HG03439 (cell line): Measurements from ENCODE around the gene CTIF.

Source experiments
- ATAC-seq: cut with Tn5 transposase; IDR thresholded peaks from one replicate; pipeline ENCODE4 v1.9.1; 2021; ENCODE audit warnings: mild to moderate bottlenecking, moderate library complexity; ENCODE audit not compliant: unreplicated experiment

Gene CTIF

GRCh38 chr18:48573632-48574283, 34.9 kb downstream of the CTIF start:
- no peak for ATAC-seq

DNA sequence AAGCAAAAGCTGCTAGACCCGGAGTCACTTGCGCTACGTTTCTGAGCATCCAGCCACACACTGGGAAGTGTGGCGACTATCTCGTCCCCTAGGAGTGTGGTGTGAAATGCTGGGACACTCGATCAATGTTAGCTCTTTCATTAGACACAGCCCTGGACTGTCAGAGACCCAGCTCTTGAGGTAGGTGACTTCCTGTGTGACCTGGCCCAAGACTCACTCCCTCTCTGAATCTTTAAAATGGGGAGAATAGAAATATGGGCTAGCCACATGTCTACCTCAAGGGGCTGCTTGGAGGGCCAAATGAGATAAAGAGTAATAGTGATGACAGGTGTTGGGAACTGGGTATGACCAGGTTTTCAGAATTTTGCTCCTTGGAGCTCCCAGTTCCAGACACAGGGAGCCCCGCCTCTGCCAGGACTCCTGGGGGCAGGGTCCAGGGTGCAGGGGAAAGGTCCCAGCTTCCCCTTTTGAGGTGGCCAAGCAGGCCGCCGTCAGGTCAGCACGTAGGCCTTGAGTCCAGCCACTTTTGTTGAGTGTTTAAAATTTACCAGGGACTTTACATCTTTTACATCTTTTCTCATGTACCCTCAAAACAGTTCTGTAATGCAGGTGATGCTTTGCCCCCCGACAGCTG, 36.0 kb downstream of the CTIF start:
- no peak for ATAC-seq

DNA sequence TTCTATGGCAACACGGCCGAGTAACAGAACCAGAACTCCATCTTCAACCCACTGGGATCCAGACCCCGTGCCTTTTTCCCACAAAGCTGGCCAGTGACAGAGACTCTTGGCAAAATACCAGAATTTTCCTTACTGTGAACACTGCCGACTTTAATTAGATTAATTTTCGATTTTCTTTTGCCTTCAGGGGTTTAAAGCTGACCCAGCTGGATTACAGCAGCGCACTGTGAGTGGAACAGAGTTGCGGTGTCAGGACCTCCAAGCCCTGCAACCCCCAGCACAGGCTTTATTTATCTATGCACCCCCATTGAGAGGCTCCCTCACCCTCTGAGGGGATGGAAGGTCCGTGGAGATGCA, 36.4 kb downstream of the CTIF start:
- no peak for ATAC-seq

GRCh38 chr18:48575658-48576456, 37.0 kb downstream of the CTIF start:
- ATAC-seq: no peak

- ATAC-seq: no peak
Measured at GRCh38 chr18:48576457-48576771, 37.6 kb downstream of the CTIF start.

DNA sequence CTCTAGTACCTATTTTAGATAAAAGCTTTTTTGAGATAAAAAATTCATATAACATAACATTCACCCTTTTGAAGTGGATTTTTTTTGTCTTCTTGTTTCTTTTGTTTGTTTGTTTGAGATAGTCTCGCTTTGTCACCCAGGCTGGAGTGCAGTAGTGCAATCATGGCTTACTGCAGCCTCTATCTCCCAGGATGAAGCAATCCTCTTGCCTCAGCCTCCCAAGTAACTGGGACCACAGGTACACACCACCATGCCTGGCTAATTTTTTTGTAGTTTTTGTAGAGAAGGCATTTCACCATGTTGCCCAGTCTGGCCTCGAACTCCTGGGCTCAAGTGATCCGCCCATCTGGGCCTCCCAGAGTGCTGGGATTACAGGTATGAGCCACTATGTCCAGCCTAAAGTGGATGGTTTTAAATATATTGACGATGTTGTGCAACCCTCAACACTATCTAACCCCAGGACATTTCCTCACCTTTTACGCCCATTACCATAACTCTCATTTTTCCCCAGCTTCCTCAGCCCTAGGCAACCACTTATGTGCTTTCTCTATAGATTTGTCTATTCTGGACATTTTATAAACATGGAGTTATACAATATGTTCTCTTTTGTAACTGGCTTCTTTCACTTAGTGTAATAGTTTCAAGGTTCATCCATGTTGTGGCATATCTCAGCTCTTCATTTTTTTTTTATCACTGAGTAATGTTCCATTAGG, 38.8 kb downstream of the CTIF start:
- ATAC-seq: no peak

DNA sequence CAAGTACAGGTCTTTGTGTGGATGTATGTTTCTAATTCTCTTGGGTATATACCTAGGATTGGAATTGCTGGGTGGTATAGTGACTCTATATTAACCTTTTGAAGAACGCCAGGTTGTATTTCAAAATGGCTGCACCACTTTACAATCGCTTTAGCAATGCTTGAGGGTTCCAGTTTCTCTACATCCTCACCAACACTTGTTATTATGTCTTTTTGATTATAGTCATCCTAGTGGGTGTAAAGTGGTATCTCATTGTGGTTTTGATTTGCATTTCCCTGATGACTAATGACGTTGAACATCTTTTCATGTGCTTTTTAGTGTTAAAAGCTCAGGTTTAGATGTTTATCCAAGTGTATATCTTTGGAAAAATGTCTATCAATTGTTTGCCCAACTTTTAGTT, 39.5 kb downstream of the CTIF start:
- no peak for ATAC-seq

DNA sequence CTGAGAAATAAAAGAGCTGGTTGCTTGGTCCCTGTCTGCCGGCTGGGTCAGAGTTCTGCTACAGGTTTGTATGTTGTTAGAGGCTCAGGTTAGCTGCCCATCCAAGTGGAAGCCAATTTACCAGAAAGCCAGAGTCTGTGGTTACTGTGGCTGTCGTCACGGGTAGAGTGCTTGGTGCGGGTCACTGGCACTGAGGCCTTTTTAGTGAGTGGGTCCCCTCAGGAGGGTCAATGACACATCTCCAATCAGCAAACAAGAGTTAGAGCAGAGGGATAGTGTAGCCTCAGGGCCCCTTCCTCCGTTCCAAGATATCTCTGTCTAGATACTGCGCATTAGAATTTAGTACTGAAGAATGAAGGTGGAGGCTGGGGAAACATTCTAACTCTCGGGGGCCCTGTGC, 41.2 kb downstream of the CTIF start:
- ATAC-seq: no peak

DNA sequence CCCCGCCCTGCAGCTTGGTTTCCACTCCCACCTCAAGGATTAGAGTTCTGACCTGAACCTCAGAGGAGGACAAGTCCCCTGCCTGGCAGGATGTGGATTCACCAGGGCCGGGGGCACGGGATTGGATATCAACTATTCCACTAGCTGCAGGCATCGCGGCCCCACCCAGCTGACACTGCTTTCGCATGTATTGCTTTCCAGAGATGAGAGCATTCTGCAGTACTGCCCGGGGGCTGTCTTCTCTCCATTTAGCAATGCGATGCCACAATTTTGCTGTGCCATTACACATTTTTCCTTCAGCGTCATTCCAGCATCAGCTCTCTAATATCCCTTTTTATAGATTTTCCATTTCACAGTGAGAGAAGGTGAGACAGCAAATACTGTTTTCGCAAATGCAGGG, 42.0 kb downstream of the CTIF start:
- no peak for ATAC-seq

GRCh38 chr18:48581206-48581605, 42.4 kb downstream of the CTIF start:
- no peak for ATAC-seq

DNA sequence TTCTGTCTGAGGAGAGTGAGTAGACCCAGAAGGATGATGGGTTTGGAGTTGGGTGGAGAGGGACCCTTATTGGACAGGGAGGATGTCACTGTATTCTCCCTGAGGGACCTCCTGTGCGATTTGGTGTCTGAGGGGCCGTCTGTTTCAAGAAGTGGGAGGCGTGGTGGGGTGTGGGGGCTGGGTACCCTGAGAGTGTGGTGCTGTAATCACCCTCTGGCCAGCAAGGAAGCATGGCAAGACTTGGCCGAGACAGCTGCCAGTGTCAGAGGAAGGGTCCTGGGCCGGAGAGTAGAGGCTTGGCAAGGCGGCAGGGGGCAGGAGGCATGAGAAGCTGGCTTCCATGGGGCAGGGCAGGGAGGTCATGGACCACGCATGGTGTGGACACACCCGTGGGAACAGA, 43.1 kb downstream of the CTIF start:
- ATAC-seq: no peak

GRCh38 chr18:48582946-48583345, 44.1 kb downstream of the CTIF start:
- ATAC-seq: no peak

- no peak for ATAC-seq
Measured at GRCh38 chr18:48583573-48583972, 44.7 kb downstream of the CTIF start.

DNA sequence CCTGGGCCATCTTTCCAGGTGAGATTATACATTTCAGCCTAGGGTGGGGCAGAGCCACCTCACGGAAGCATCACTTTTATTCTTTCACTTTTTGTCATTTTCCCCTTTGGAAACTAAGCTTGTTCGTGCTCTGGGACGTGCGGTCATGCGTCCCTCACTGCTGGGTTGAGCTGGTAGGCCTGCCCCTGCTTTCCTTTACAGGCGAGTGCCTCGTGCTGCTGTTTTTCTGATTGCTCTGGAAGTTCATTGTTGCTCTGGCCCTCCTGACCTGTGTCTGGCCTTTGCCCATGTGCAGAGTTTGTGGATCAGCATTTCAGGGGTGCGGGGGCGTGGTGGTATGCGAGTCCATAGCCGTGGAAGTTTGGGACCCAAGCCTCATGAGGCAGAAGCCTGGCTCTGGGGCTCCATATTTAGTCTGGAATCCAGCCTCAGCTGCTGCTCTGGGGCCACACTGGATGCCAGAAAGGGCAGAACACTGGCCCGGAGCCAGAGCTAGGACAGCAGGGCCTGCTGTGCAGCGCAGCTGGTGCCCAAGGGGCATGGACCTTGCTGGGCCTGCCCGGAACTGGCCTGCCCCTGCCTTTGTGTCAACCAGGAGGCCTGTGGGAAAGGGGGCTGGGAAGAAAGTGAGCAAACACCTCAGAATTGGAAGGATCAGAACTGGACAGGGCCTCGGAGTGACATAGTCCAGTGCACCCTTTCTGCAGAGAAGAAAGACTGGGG, 51.1 kb downstream of the CTIF start:
- no peak for ATAC-seq

- no peak for ATAC-seq
Measured at GRCh38 chr18:48590678-48591077, 51.8 kb downstream of the CTIF start.

DNA sequence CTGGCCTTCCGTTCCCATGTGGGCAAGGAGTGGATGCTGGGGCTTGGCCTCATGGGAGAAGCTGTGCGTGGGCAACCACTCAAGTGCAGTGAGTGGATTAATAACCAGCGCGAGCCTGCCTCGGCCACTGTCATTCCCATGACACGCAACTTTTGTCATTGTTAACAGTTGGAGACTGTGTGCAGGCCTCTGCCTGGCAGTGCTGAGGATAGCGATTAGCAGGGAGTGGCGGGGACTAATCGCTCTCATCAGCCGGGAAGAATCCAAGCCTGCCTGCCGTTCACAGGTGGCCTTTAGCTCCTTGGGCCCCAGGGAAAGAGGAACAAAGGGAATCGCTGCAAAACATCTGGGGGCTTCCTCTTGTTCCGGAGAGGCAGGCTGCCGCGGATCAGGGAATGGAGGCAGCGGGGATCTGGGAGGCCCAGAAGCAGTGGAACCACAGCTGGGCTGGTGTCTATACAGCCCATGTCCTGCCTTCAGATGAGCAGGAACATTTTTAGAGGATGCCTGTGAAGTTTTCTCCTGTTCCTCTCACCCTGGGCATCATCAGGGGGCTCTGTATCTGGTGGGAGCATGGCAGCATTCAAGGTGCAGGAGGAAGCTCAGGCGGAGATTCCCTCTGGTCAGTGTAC, 53.8 kb downstream of the CTIF start:
- no peak for ATAC-seq

DNA sequence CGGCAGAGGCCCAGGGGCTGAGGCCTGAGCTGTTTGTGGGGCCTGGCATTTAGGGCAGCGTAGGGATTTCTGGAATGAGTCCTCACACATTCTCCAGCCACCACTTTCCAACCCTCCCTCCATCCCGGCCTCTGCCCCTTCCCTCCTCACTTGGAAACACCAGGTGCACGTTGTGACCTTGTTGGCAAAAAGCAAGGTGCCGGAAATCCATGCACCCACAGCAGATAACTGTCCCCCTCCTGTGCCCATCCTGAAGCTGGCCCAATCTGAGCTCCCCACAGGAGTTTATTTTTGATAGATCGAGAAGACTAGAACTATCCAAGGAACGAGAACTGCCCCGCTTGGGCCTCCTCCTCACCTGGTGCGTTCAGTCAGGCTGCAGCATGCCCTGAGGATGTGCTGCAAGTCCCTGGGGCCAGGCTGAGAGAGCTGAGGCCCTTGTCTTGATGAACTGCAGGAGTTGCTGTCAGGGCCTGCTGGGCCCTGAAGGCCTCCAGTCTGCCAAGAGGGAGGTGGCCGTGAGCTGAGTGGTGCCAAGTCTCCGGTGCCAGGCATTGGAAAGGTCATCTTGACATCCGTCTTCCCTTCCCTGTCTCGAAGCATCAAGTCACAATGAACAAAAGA, 55.8 kb downstream of the CTIF start:
- no peak for ATAC-seq

DNA sequence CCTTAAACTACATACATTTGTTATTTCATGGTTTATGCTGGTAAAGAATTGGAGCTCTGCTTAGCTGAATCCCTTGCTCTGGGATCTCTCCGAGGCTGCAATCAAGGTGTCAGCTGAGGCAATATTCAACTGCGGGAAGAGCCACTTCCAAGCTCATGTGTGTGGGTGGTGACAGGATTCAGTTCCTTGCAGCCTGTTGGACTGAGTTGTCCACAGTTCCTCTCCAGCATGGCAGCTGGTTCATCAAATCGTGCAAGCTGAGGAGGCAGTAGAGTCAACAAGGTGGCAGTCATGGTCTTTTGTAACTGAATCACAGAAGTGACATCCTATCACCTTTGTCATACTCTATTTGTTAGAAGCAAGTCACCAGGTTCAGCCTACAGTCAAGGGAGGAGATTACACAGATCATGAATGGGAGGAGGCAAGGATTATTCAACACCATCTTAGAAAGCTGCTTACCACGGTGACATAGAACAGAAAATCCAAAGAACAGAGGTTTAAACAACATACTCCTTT, 56.9 kb downstream of the CTIF start:
- ATAC-seq: no peak

GRCh38 chr18:48597110-48597509, 58.3 kb downstream of the CTIF start:
- ATAC-seq: no peak

DNA sequence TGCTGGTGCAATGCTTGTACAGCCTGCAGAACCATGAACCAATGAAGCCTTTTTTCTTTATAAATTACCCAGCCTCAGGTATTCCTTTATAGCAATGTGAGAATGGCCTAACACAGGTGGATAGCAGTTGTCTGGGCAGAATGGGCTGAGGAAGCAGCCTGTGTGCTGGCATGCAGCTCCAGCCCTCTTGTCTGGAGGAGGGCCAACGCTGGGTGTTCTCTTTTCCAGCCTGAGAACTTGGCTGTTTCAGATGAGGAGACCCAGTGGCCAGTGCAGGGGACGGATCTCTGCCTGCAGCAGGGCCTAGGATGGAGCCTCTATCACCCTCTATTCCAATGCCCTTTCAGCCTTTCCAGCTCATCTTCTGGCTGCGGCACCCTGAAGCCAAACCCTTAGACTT, 58.8 kb downstream of the CTIF start:
- ATAC-seq: no peak
